ENCODE data around the gene RPA1.
"Not testable (repeated sequence)": the region's sequence is repeated elsewhere in the genome, so short reads cannot be mapped to it uniquely, and the experiment has no call there.

RPA1 gene

DNA sequence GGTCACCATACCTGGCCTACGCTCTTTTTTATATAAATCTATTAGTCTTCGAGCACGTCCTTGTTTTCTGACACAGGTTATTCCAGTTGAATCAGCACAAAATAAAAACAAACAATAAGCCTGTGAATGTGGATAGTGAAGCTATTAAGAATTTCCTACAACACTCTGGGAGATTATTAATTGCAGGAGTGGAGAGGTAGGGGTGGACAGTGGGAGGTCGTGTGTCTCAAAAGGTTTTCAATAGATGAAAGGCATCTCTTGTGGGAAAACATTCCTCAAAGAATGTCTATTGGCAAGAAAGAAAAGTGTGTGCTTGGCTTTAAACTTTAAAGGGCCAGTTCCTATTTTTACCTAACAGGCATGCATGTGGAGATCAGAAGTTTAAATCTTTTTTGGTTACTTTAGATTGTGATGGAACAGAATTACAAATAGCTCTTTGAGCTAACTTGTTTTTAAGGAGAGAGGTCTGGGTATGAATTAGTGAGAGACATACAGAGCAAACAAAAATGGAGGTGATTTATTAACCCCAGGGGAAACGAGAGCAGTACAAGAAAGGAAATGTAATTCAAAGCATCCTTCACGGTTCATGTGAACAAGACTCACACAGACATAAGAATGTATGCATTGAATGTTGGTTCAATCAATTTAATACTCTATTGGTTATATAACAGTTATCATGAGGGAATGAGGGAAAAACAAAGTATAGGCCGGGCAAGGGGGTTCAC is 9.1 kb upstream of the RPA1 start:
- no peak for DNase-seq

DNA sequence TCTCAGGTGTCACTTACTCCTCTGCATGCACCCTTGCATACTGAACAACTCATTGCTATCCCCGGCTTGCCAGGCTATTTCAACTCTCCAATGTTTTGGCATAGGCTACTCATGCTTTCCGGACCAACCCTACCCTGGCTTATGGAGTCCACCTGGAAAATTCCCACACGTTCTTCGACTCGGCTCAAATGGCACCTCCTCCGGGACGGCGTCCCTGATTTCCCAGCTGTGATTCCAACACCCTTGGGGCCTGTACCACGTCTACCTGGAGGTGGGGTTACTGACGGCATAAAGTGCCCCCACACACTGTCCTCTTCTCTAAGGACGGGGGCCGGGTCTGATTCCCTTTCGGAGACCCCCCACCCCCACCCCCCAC is 601 bp upstream of the RPA1 start:
- no peak for DNase-seq

DNA sequence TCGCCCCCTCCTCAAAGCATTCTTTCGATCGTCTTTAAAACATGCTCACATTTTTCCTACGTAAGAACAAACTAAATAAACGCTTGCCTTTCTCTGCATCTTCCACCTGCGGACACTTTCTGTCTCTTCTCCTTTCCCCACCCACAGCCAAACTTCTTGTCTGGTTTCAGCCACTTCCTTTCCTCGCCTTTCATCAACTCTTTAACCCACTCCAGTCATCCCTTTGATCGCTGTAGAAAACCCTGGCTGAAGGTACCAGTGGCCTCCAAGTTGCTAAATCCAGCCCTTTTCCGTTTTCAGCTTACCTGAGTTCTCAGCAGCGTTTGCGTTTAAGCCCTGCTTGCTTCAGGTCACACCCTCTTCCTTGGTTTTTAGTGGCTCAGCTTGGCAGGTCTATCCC is 483 bp downstream of the RPA1 start:
- no peak for DNase-seq

DNA sequence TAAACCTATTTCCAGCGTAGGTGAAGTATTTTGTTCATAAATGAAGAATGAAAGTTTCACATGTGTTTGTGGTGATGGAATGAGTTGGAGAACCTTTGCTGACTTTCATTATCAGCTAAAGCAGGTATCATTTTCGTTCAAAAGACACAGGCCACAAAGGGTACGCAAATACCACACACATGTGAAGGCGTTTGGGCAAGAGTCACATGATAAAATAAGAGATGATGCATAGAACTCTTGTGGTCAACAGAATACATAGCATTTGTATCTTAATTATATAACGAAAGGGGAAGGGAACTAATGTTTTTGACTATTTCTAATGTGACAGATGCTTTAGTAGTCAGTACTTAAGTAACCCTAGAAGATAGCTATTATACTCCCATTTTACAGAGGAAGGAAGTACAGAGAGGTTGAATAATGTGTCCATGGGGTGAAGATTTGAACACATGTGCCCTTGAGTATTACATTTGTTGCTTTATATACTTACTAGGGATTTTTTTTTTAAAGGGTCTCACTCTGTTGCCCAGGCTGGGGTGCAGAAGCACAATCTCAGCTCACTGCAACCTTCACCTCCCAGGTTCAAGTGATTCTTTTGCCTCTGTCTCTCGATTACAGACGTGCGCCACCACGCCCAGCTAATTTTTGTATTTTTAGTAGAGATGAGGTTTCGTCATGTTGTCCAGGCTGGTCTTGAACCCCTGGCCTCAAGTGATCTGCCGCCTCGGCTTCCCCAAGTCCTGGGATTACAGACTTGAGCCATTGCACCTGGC is 4.8 kb downstream of the RPA1 start:
- DNase-seq = no peak

DNA sequence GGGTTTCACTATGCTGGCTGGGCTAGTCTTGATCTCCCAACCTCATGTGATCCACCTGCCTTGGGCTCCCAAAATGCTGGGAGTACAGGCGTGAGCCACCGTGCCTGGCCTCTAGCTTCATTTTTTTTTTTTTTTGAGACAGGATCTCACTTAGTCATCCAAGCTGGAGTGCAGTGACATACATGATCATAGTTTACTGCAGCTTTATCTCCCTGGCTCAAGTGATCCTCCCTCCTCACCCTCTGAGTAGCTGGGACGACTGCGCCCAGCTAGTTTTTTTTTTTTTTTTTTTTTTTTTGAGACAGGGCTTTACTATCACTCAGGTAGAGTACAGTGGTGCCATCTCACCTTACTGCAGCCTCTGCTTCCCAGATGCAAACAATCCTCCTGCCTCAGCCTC is 9.7 kb downstream of the RPA1 start:
- DNase-seq = no peak

DNA sequence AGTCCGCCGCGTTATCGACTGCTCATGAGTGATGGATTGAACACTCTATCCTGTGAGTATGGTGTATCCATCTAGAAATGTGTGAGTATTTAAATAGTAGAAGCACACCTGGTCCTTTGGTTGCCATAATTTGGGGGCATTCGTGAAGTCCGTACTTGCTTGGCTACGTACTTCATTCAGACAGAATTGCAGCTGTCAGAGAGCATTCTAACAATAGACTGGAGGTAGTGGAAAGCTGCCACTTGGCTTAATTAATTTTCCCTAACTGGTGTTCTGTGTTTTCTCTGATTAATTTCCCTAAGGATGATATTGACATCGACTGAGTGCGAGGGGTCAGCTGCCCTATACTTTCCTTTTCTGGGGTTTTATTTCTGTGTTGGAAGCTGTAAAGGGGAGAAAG is 14.1 kb downstream of the RPA1 start:
- DNase-seq = no peak

DNA sequence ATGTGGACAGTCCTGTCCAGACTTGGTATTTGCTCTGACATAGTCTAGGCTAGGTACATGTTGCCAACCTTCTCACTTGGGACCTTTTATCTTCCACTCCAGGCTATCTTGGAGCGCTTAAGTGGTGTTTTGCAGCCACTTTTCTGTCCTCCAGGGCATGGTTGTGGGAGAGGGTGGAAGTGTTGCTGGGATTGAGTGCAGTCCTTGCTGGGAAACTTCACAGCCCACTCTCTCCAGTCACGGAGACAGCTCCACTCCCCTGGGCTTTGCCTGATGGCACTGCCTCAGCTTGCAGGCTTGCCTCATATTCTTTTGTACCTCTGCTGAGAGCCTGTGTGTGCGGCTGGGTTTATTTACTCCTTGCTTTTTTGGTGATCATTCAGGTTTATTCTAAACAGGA is 17.4 kb downstream of the RPA1 start:
- DNase-seq = no peak

DNA sequence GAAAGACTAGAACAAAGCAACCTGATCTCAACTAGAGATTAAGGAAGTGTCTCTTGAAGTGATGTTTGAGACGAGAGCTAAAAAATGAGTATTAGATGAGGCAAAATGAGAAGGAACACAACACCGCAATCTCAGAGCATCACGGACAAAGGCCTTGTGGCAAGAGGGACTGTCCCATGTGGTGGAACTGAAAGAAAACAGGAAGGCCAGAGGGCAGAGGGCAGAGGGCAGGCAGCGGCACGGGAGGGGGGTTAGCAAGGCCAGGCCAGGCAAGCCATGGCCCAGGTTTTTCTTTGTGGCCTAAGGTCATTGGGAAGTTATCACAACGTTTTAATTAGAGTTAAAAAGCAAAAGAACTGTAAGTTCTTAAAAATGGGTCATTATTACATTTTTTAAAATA is 22.5 kb downstream of the RPA1 start:
- DNase-seq = no peak

DNA sequence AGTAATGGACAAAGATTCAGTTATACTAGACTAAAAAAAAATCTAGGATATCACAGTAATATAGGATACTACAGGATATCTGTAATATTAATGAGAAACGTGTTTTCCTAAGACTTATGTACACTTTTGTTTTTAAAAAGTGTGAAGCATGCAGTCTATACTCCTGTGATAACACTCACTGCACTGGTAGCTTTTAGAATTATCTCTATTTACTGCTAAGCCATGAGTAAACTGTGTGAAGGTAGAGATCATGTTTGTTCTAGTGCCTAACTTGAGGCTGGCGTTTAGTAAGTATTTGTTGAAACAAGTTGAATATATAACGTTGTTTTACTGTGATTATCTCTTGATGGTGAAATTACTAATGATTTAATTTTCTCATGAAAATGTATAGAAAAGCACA is 23.9 kb downstream of the RPA1 start:
- DNase-seq = no peak

DNA sequence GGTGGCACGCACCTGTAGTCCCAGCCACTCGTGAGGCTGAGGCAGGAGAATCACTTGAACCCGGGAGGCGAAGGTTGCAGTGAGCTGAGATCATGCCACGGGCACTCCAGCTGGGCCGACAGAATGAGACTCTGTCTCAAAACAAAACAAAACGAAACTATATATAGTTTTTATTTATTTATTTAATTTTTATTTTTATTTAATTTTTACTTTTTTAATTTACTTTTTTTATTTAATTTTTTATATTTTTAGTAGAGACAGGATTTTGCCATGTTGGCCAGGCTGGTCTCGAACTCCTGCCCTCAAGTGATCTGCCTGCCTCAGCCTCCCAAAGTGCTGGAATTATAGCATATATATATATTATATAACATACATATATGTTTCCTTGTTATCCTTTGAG is 26.7 kb downstream of the RPA1 start:
- not testable (repeated sequence) for DNase-seq

DNA sequence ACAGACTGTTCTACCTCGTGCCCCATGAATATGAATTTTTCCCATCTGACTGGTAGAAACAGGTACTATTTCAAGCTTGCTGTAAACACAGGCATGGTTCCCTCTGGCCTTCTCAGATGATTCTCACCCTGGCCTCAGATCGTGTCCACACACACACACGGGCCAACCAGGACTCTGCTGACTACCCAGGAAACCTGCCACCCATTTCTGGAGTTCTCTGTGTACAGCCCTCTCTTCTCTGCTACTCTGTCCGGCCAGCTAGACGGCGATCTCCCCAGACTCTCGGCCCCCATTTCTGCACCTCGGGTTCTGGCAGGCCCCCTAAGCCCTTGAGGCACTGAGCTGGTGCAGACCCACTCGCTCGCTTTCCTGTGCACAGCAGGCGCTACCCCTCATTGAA is 31.2 kb downstream of the RPA1 start:
- no peak for DNase-seq

DNA sequence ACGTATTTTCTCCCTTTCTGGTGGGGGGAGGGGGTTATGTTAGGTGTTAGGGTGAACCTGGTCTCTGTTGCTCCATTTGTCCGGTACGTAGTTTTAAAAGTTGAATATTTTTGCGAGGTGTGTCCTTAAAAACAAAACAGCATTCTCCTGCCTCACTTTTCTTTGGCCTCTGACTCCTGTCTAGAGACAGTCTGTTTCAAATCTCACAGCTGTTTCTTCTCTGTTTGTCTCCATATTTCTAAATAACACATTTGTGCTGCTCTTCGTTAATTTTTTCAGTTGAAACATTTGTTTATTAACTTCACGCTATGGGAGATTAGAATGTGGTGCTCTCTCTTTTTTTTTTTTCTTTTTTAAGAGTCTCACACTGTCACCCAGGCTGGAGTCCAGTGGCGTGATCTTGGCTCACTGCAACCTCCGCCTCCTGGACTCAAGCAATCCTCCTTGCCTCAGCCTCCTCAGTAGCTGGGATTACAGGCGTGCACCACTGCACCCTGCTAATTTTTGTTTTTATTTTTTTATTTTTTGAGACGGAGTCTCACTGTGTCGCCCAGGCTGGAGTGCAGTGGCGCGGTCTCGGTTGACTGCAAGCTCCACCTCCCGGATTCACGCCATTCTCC is 31.7 kb downstream of the RPA1 start:
- DNase-seq = no peak

DNA sequence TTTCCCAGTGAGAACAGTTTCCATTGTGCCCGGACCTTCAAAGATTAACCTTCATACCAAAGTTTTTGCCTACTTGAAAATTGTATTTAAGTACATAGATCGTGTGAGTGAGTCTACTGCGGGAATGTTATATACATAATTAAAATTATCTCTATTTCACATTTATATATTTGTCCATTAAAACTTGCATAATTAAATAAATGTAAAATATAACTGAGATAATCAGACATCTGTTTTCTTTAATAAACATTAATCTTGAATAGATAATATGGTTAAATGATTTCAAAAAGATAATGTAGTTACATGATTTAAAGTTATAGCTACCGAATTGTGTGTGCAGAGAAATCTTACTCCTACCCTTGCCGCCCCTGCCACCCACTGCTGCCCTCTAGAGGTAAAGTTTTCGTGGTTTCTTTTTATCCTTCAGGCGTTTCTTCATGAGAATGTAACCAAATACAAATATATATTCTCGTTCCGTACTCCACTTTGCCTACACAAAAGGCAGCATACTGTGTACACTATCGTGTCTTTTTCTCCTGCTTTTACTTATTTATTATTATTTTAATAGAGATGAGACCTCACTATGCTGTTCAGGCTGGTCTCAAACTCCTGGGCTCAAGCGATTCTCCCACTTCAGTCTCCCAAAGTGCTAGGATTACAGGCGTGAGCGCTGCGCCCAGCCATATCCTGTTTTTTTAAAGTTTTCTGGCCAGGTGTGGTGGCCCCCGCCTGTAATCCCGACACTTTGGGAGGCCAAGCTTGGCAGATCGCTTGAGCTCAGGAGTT is 35.6 kb downstream of the RPA1 start:
- DNase-seq = no peak

DNA sequence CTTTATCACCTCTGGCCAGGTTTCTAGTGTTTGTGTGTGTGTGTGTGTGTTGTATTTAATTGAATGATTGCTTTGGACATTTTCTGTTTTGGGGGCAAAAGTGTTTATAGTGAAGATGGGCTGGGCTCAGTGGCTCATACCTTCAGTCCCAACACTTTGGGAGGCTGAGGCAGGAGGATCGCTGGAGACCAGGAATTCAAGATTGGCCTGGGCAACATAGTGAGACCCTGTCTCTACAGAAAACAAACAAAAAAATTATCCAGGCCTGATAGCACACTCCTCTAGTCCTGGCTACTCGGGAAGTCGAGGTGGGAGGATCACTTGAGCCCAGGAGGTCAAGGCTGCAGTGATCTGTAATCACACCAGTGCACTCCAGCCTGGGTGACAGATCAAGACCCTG is 37.5 kb downstream of the RPA1 start:
- no peak for DNase-seq

DNA sequence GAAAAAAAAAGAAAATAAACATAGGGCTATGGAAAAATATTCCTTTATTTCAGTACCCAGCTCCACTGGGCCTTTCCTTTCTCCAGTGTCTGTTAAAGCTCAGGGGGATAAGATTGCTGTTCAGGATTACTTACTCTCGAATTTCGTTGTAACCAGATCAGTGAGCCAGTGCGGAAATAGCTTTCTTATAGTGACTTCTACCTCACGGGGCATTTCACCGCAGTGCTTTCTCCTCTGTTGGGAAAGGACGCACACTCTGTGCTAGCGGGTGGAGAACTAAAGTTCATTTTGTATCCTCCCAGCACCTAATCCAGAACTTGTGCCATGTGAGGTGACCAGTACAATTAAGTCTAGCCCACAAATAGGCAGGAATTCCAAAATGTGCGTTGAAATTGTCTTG is 38.3 kb downstream of the RPA1 start:
- no peak for DNase-seq

DNA sequence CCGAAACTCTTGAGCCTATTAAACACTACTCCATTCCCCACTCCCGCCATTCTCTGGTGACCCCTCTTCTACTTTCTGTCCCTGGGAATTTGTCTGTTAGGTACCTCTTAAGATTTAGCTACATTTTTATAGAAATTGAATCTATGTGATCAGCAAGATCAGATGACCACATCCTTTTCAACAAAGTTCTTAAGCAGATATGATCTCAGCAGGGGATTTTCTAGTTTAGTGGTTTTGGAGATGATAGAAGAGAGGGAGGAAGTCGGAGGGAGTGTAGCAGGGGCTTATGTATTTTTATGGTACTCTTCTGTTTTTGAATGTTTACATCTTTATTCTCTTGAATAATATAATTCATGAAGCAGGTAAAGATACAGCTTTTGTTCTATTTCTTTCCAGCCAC is 40.8 kb downstream of the RPA1 start:
- DNase-seq = no peak

DNA sequence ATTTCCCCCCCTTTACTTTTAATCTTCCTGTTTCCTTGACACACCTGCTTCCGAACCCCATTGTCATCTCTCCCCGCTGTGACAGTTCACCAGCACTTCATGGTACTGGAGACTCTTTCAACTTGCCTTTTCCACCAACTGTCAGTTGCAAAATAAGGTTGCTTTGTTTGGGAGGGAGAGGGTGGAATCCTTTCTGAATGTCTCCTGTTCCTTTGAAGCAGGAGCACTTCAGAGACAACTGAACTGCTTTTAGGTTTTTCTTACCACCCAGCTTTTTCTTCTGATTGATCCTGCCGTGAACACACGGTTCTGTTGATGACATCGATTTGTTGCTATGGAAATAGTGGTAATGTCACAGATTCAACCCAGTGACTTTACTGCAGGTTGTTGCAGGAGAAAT is 42.0 kb downstream of the RPA1 start:
- no peak for DNase-seq

DNA sequence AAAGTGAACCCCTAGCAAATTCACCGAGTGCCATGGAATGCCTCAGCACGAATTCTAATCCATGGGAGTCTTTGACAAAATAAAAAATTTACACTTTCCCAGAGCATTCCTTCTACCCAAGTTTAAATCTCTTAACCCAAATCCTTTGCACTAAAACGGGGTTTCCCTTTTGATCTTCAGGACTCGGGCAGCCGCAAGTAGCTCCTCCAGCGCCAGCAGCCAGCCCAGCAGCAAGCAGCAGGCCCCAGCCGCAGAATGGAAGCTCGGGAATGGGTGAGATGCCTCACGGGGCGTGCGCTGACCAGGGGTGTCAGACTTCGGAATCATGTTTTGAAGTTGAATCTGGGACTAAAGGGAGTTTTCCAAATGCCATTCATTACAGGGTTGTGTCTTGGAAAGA is 42.4 kb downstream of the RPA1 start:
- DNase-seq = no peak

DNA sequence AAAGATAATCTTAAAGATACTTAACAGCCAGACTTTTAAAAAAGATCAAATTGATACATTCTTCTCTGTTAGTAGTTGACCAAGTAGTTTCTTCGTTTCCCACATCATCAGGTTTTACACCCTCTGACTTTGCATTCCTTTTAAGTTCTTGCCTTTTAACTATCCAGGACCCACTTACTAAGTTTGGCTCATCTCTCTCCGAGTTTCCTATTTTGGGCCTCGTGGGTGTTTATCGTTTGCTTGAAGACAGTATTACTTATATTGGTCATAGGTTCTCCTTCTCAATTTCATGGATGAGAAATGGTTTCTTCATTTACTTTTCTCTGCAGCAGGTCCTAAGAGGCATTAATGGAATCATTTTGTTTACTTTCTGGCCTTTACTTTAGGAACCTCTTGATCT is 43.2 kb downstream of the RPA1 start:
- DNase-seq = no peak

DNA sequence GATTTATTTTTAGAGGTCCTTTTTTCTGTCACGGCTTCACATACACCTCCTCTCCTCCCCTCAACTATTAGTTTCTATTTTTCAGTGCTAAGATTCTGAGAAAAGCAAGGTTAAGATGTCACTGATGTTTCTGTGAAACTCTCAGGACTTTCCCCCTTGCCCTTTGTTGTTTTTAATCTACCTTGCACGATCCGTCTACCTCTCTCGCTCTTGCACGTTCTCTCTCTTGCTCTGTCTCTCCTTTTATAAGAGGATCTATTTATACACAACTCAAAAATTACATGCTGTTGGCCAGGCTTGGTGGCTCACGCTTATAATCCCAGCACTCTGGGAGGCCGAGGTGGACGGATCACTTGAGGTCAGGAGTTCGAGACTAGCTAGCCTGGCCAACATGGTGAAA is 43.6 kb downstream of the RPA1 start:
- DNase-seq = no peak

DNA sequence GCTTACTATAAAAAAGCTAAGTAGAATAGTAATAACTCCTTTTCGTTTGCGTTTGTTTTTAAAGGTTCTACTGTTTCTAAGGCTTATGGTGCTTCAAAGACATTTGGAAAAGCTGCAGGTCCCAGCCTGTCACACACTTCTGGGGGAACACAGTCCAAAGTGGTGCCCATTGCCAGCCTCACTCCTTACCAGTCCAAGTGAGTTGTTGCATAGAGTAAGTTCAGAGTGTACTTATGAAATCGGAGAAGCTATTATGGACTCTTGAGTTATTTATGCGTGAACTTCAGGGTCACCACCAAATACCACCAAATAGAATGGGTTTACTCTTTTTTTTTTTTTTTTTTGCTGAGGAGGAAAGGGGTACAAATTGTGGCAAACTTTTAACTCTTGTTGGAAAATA is 45.8 kb downstream of the RPA1 start:
- DNase-seq = no peak

DNA sequence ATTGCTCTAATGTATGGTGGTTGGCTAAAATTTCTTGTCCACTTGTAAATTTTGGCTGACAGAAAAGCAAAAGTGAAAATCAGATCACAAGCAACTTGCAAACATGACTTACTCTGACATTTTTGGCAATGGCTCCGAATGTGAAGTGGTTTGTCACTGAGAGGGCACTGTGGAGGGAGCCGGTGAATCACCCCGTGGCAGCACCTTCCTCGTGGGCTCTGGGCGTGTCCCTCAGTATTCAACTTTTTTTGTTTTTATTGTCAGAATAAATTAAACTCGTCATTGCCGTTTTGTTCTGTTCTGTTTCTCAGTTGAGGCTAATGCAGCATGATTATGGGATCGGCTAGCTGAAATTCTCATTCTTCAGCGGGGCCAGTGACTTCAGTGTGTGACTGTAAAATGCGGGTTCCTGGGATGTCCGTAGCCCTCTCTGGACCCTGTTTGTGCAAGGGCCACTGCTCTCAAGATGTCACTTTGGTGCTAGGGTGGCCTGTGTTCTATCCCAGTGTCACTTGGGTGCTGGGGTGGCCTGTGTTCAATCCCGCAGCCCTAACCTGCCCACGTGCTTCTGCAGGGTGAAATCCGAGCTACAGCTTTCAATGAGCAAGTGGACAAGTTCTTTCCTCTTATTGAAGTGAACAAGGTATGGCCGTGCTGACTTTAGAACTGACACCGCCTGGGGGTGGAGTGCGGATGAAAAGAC is 48.8 kb downstream of the RPA1 start:
- no peak for DNase-seq

Measured in NCI-H2227 treated with DMSO at 0.1 percent for 48 hours (cell line).